A549 (cell line): ENCODE results near the gene SPRR5. TPM values are rescaled to one million over a fixed set of nuclear protein-coding genes. Genes with fewer than 3 reads are reported as not detected.

ENCODE experiments used
- ATAC-seq, 2 experiments: fragments of 200-7000 bp in 1 of 2; fragments of >200 bp in 1 of 2; cut with Nextera tagmentation in 1 of 2; cut with Tn5 transposase in 1 of 2; 3 replicates each; pipeline versions ENCODE4 v1.8.0 to v1.9.1; 2018 to 2020; ENCODE audit warnings: mild to moderate bottlenecking in 1 of 2, moderate library complexity in 1 of 2
- CTCF ChIA-PET: fragments of 300-600 bp; sonication (Branson Sonifier 250); formaldehyde crosslinking; extraction: SDS; loops from one replicate; lab custom pipeline; 2021; ENCODE audit warnings: antibody characterized with exemption, inconsistent platforms; lab: Yijun Ruan, JAX
- POLR2A ChIA-PET: fragments of 350-600 bp; formaldehyde crosslinking; extraction: SDS; loops from one replicate; lab custom pipeline; 2021; ENCODE audit warnings: antibody characterized with exemption, inconsistent platforms; lab: Yijun Ruan, JAX
- DNase-seq, 2 experiments: peaks; one replicate each; pipeline versions ENCODE4 v3.0.0 to v3.0.0-alpha.2; 2011 to 2016; ENCODE audit warnings: low read depth in 1 of 2, low spot score in 1 of 2
- FAIRE-seq: peaks from 2 replicates; lab custom pipeline; 2011; peaks lifted over from hg19 to GRCh38; lab: Jason Lieb, UNC
- H3K27ac ChIP-seq, 2 experiments: fragments of >200 bp; sonication (Bioruptor Twin); formaldehyde crosslinking; 3 replicates each; pipeline ENCODE4 v1.5.1; 2016 to 2017
- H3K4me1 ChIP-seq: fragments of >200 bp; sonication (Bioruptor Twin); formaldehyde crosslinking; 3 replicates; pipeline ENCODE4 v1.6.1; 2016
- H3K4me2 ChIP-seq: fragments of >200 bp; sonication (Bioruptor Twin); formaldehyde crosslinking; 3 replicates; pipeline ENCODE4 v1.6.1; 2016
- H3K4me3 ChIP-seq: fragments of >200 bp; sonication (Bioruptor Twin); formaldehyde crosslinking; 3 replicates; pipeline ENCODE4 v1.5.1; 2016
- H3K9me3 ChIP-seq: fragments of >200 bp; sonication (Bioruptor Twin); formaldehyde crosslinking; 3 replicates; pipeline ENCODE4 v1.6.1; 2016
- BHLHE40 ChIP-seq: IDR thresholded peaks from 2 replicates; pipeline ENCODE4 v1.6.1; 2012; ENCODE audit warnings: low read depth, low read length, inconsistent platforms
- CHD2 ChIP-seq: fragments of 150-350 bp; IDR thresholded peaks from 2 replicates; pipeline ENCODE4 v1.6.1; 2014; ENCODE audit warnings: low read length; ENCODE audit not compliant: partially characterized antibody
- CHD4 ChIP-seq: fragments of 200-600 bp; sonication (generic); IDR thresholded peaks from 2 replicates; pipeline ENCODE4 v1.6.1; 2016; ENCODE audit warnings: antibody characterized with exemption, mild to moderate bottlenecking, borderline replicate concordance
- EHF ChIP-seq: fragments of 250-450 bp; sonication (Bioruptor Pico); IDR thresholded peaks from 2 replicates; pipeline ENCODE4 v1.5.0; 2020; ENCODE audit warnings: mild to moderate bottlenecking
- HEYL ChIP-seq: fragments of 250-450 bp; sonication (Bioruptor Pico); IDR thresholded peaks from 2 replicates; pipeline ENCODE4 v1.8.0; 2021; ENCODE audit warnings: mild to moderate bottlenecking, moderate library complexity
- HOXA7 ChIP-seq: fragments of 250-450 bp; sonication (Bioruptor Pico); IDR thresholded peaks from 2 replicates; pipeline ENCODE4 v1.5.0; 2020; ENCODE audit warnings: mild to moderate bottlenecking, moderate library complexity
- HOXB13 ChIP-seq: fragments of 250-450 bp; sonication (Bioruptor Pico); IDR thresholded peaks from 2 replicates; pipeline ENCODE4 v1.5.0; 2020; ENCODE audit warnings: low read depth, mild to moderate bottlenecking, moderate library complexity
- HOXB5 ChIP-seq: fragments of 250-450 bp; sonication (Bioruptor Pico); IDR thresholded peaks from 2 replicates; pipeline ENCODE4 v1.5.0; 2020; ENCODE audit warnings: mild to moderate bottlenecking, moderate library complexity
- JUN ChIP-seq, 2 experiments: fragments of >200 bp; sonication (Bioruptor Twin); formaldehyde crosslinking; IDR thresholded peaks; 2 replicates in 1 of 2; 3 replicates in 1 of 2; pipeline ENCODE4 v1.6.1; 2016 to 2017
- KDM1A ChIP-seq: fragments of 200-600 bp; sonication (generic); IDR thresholded peaks from 2 replicates; pipeline ENCODE4 v1.6.1; 2016; ENCODE audit warnings: low read depth, mild to moderate bottlenecking
- MAZ ChIP-seq: fragments of 150-350 bp; IDR thresholded peaks from 2 replicates; pipeline ENCODE4 v1.6.1; 2014; ENCODE audit warnings: antibody characterized with exemption, low read depth, low read length, borderline replicate concordance
- MYC ChIP-seq: IDR thresholded peaks from 2 replicates; pipeline ENCODE4 v1.6.1; 2012; ENCODE audit warnings: mild to moderate bottlenecking, inconsistent platforms, low read length, improper control_type of control experiment, borderline replicate concordance
- NFE2L2 ChIP-seq: fragments of 150-350 bp; conservative IDR thresholded peaks from 2 replicates; pipeline ENCODE4 v1.6.1; 2014; ENCODE audit warnings: low read length
- NPAS2 ChIP-seq: fragments of 250-450 bp; sonication (Bioruptor Pico); IDR thresholded peaks from 2 replicates; pipeline ENCODE4 v1.8.0; 2022; ENCODE audit warnings: mild to moderate bottlenecking, moderate library complexity, borderline replicate concordance
- NR3C1 ChIP-seq: fragments of >200 bp; sonication (Bioruptor Twin); formaldehyde crosslinking; IDR thresholded peaks from 3 replicates; pipeline ENCODE4 v1.6.1; 2017
- PHF8 ChIP-seq: fragments of 200-600 bp; sonication (generic); IDR thresholded peaks from 2 replicates; pipeline ENCODE4 v1.6.1; 2016; ENCODE audit warnings: low read depth, mild to moderate bottlenecking, antibody characterized with exemption, moderate library complexity, borderline replicate concordance
- RAD21 ChIP-seq, 2 experiments: fragments of >200 bp in 1 of 2; sonication (Bioruptor Twin) in 1 of 2; formaldehyde crosslinking in 1 of 2; IDR thresholded peaks in 1 of 2; conservative IDR thresholded peaks in 1 of 2; 2 replicates in 1 of 2; 3 replicates in 1 of 2; pipeline ENCODE4 v1.6.1; 2012 to 2018; ENCODE audit warnings: inconsistent platforms in 1 of 2
- RARB ChIP-seq: fragments of 250-450 bp; sonication (Bioruptor Pico); IDR thresholded peaks from 2 replicates; pipeline ENCODE4 v1.8.0; 2021; ENCODE audit warnings: mild to moderate bottlenecking, moderate library complexity
- RCOR1 ChIP-seq: fragments of 150-350 bp; IDR thresholded peaks from 2 replicates; pipeline ENCODE4 v1.6.1; 2014; ENCODE audit warnings: antibody characterized with exemption, low read length, low read depth
- TFCP2L1 ChIP-seq: fragments of 250-450 bp; sonication (Bioruptor Pico); IDR thresholded peaks from 2 replicates; pipeline ENCODE4 v1.5.0; 2021; ENCODE audit warnings: mild to moderate bottlenecking
- WGBS: methylation state at CpG from one replicate; pipeline ENCODE4 v1.1.6; 2017; ENCODE audit errors: missing lambda C conversion rate; 5-methylcytosine and 5-hydroxymethylcytosine counted together
- polyA plus RNA-seq, 4 experiments: library from polyadenylated mRNA; depleted of rRNA in 3 of 4; stranded (reverse); fragments of >200 nt; fragmentation: RNase III in 1 of 4; extraction: RNeasy Plus Mini Kit Qiagen cat#74134 plus additional on column Dnase treatment in 1 of 4; gene quantifications; 2 replicates in 3 of 4; 3 replicates in 1 of 4; pipeline ENCODE4 v1.2.3, GENCODE V29; 2011 to 2017
- TF ChIP-seq, protein P1 (sequence below): IDR thresholded peaks from 2 replicates; pipeline ENCODE4 v1.6.1; 2012
- TF ChIP-seq, protein P2 (sequence below): fragments of 150-350 bp; IDR thresholded peaks from 2 replicates; pipeline ENCODE4 v1.6.1; 2014; ENCODE audit warnings: low read depth, mild to moderate bottlenecking, low read length

Gene SPRR5
- polyA plus RNA-seq, 2 of the 4 experiments (the other 2 are of a cell fraction) = not detected

DNA sequence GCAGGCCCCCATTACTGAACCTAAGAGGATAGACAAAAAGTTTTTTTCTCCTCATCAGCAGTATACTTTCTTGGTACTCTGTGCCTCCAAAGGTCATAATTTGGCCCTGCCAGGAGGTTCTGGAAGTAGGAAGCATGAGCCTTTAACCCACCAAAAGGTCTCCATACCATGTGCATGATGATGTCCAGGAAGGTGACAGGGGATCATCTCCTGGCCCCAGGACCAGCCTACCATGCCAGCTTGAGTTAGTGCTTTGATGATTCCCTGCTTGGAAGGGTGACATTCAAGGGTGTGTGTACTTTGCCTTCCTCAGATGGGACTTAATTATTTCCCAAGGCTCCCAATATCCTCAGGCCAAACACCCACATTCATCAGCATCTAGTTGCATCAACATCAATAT, 30.6 kb downstream of the SPRR5 start:
- TF ChIP-seq BHLHE40 (no peak), HEYL (no peak), HOXB13 (CRISPR knock-in tag) (no peak), RAD21 (conservative IDR thresholded peaks at IDR 0.05 in 1 of 2, IDR thresholded peaks at IDR 0.05 in 1 of 2) (no peak), NR3C1 (no peak)
- TF ChIP-seq, all 56 proteins: peak for 0
- H3K4me2 ChIP-seq = no peak overlapping the region
- no peaks in the 10 kb centered on the region for H3K9me3 ChIP-seq
- no peak overlapping the region for H3K4me3 ChIP-seq
- ATAC-seq (no peak), FAIRE-seq (no peak), DNase-seq (no peak)
- no peaks in the 10 kb centered on the region for H3K4me1 ChIP-seq
- POLR2A ChIA-PET = no interaction called here
- CTCF ChIA-PET = no interaction called here
- H3K27ac ChIP-seq = no peak overlapping the region

DNA sequence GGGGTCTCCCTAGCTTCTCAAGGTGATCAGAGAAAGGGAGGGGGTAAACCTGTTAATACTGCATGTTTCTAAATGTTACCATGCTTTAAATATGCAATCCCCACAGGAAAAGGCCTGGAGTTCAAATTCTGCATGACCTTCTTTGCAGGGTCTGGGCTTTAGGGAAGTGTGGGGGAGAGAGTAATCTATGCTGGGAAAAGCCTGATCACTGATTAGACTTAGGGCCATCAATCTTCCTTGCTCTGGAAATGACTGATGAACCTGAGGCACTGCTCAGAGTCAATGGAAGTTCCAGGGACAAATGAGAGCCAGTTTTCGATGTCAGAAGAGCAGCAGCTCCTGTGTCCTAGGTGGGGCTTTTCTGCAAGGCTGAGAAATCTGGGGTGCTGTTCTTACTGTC, 33.7 kb downstream of the SPRR5 start:
- TF ChIP-seq, protein P1, sequence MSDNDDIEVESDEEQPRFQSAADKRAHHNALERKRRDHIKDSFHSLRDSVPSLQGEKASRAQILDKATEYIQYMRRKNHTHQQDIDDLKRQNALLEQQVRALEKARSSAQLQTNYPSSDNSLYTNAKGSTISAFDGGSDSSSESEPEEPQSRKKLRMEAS = no peak
- TF ChIP-seq CHD2 = no peak
- TF ChIP-seq, protein P2, sequence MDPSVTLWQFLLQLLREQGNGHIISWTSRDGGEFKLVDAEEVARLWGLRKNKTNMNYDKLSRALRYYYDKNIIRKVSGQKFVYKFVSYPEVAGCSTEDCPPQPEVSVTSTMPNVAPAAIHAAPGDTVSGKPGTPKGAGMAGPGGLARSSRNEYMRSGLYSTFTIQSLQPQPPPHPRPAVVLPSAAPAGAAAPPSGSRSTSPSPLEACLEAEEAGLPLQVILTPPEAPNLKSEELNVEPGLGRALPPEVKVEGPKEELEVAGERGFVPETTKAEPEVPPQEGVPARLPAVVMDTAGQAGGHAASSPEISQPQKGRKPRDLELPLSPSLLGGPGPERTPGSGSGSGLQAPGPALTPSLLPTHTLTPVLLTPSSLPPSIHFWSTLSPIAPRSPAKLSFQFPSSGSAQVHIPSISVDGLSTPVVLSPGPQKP = no peak
- no peak for TF ChIP-seq NPAS2 (CRISPR knock-in tag)
- no peak for TF ChIP-seq TFCP2L1
- TF ChIP-seq HOXA7 = no peak
- no peak for TF ChIP-seq JUN (IDR thresholded peaks at IDR 0.05)
- TF ChIP-seq MAZ = no peak
- no peak for TF ChIP-seq MYC
- TF ChIP-seq, all 56 proteins: peak for 0
- 7% methylated on average over 1 of the region's 1 CpG for WGBS
- no peak for FAIRE-seq
- Histone ChIP-seq H3K27ac (no peak overlapping the region), H3K4me3 (no peak overlapping the region), H3K9me3 (no peaks in the 10 kb centered on the region), H3K4me1 (no peaks in the 10 kb centered on the region), H3K4me2 (no peak overlapping the region)
- DNase-seq = no peak
- POLR2A ChIA-PET = no interaction called here
- ATAC-seq = no peak
- CTCF ChIA-PET = interaction anchor here (0.8 to 1.6 kb wide), 2 partner anchors 9 to 159 kb away, joined by 3 read pairs; no protein-coding TSS in a partner anchor

DNA sequence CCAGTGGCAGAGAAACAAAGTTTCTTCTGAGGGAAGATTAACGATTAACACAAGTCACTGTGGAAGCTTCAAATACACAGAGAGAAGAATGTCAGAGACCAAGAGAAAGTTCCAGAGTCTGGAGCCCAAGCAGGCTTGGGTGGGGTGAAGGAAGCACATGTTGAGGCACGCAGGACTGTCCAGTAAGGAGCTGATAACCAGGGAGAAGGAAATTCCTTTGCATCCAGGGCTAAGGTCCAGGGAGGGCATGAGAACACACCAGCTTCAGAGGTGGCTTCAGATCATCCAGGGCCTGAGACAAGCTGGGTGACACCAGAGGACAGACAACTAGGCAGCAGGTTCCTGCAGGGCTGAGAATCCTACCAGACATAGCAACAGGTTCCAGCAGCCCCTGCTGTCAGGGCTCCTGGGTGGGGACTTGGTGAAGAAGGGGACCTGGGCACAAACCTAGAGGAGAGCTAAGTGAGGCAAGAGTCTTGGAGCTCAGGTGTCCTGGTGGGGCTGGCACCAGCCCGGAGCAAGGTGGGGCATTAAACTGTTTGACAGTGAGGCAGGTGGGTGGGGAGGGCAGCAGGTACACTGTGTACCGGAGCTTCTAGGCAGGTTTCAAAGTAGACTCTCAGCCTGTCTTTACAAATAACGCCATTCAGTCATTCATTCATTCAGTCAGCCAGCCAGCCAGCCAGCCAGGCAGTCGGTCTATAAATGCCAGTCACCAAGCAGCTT, 34.3 kb downstream of the SPRR5 start:
- 14% methylated on average over 6 of the region's 6 CpGs for WGBS
- FAIRE-seq (no peak), ATAC-seq (no peak), DNase-seq (no peak)
- ChIA-PET POLR2A (no interaction called here), CTCF (interaction anchor here (0.8 to 1.6 kb wide), 3 partner anchors 8 to 160 kb away, joined by 3 read pairs; no protein-coding TSS in a partner anchor)
- Histone ChIP-seq H3K9me3 (no peaks in the 10 kb centered on the region), H3K27ac (no peak overlapping the region), H3K4me3 (no peak overlapping the region), H3K4me1 (no peaks in the 10 kb centered on the region), H3K4me2 (no peak overlapping the region)
- TF ChIP-seq HOXB13 (CRISPR knock-in tag) = no peak
- TF ChIP-seq TFCP2L1 = no peak

DNA sequence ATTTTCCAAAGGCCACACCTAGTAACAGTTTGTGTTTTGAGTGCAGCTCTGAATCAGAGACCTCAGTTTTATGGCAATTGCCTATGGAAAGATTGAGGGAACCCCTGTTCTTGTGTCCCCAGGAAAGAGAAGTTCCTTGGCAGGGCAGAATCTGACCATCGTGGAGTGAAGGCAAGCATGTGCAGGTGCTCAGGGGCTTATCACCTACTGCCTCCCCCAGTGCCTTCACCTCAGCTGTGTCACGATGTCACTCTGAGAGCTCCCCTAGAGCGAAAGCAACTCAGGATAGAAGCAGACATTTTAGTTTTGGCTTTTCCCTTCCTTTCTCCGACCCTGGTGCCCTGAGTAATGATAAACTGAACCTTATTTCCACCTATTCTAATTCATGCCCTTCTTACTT, 35.1 kb downstream of the SPRR5 start:
- no peak overlapping the region for H3K4me3 ChIP-seq
- no peak overlapping the region for H3K4me2 ChIP-seq
- POLR2A ChIA-PET = no interaction called here
- H3K9me3 ChIP-seq = no peaks in the 10 kb centered on the region
- WGBS = 9% methylated on average over 4 of the region's 4 CpGs
- H3K27ac ChIP-seq = no peak overlapping the region
- TF ChIP-seq CHD4 = no peak
- no peak for TF ChIP-seq RCOR1
- no peak for TF ChIP-seq RARB (CRISPR knock-in tag)
- TF ChIP-seq CHD2 = no peak
- no peak for TF ChIP-seq PHF8
- no peak for TF ChIP-seq KDM1A
- no peak for TF ChIP-seq HOXB5
- TF ChIP-seq NFE2L2 = no peak
- no peak for TF ChIP-seq EHF
- TF ChIP-seq, all 56 proteins: peak for 0
- FAIRE-seq (no peak), ATAC-seq (no peak), DNase-seq (no peak)
- CTCF ChIA-PET = interaction anchor here (1.2 kb wide), 1 partner anchor 17 kb away, joined by 3 read pairs; no protein-coding TSS in a partner anchor
- no peaks in the 10 kb centered on the region for H3K4me1 ChIP-seq
